ENCODE results near the gene ACSL3.

ACSL3 gene

DNA sequence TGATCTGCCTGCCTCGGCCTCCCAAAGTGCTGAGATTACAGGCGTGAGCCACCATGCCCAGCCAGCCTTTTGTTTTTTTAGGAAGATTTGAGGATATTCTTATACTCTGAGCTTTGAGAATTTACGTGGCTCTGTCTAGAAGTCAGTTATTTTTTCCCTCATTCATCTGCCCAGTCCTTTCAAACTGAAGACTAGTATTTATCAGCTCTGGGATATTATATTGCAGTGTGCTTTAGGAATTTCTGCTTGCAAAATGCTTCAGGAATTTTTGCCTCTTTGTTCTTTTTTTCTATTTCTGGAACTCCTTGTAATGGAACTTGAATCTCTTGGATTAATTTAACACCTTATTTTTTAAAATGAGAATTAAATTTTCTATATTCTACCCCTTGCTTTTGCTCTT, 22.6 kb downstream of the ACSL3 start:
- no peak for DNase-seq

GRCh38 chr2:222884114-222884771, 23.4 kb downstream of the ACSL3 start:
- no peak for DNase-seq

- DNase-seq, result no peak
Observed at GRCh38 chr2:222884805-222885424, 24.1 kb downstream of the ACSL3 start.

DNA sequence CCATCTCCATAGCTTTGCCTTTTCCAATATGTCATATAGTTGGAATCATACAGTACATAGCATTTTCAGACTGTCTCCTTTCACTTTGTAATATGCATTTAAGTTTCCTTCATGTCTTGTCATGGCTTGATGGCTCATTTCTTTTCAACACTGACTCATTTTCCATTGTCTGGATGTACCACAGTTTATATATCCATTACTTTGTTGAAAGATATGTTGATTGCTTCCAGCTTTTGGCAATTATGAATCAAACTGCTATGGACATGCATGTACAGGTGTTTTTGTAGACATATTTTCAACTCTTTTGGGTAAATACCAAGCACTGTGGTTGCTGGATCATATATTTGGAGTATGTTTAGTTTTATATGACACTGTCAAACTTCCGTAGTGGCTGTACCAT, 26.3 kb downstream of the ACSL3 start:
- no peak for DNase-seq

- no peak for DNase-seq
Observed at GRCh38 chr2:222888716-222889115, 27.9 kb downstream of the ACSL3 start.

- no peak for DNase-seq
Observed at GRCh38 chr2:222891890-222892289, 31.1 kb downstream of the ACSL3 start.

- no peak for DNase-seq
Observed at GRCh38 chr2:222892321-222892720, 31.5 kb downstream of the ACSL3 start.

GRCh38 chr2:222892761-222893160, 31.9 kb downstream of the ACSL3 start:
- no peak for DNase-seq

DNA sequence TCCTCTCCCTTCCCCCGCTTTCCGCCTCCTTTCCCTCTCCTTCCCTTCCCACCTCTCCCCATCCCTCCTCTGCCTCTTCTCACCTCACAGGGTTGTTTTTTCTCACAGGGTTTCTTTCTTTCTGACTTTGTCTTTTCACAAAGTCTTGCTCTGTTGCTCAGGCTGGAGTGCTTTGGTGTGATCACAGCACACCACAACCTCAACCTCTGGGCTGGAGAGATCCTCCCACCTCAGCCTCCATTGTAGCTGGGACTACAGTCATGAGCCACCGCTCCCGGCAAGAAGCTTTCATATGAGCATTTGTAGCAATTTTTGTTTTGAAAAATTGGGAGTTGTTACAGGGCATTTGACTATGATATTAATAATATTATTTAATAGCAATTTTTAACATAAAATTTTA, 32.9 kb downstream of the ACSL3 start:
- DNase-seq, result no peak

DNA sequence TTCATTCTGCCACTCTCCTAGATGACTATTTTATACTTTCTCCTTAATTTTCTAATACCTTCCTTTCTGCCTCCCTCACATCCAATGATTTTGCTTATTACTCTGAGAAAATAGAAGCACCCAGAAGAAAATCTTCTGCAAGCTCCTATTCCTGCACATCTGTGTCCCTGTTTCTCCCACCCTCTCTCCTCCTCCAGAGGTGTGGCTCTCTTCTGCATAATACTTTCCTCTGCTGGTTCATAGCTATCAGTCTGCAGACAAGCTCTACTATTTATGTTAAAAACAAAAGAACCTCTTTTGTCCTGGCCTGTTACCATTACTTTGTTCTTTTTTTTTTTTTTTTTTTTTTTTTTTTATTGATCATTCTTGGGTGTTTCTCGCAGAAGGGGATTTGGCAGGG, 34.3 kb downstream of the ACSL3 start:
- DNase-seq, result no peak

DNA sequence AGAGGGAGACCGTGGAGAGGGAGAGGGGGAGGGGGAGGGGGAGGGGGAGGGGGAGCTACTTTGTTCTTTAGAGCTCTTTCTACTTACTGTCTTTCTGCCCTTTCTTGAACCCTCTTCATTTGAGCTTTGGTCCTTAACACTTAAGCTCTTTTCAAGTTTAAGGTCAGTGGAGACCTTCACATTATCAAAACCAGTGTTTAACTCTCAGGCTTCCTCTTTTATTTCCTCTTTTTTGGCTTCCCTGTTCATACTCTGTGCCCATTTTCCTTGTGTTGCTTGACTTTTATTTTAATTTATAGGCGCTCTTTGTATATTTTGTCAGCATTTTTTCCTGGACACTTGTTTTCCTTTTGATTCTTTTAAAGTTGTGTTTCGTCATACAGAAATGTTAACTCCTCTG, 37.1 kb downstream of the ACSL3 start:
- no peak for DNase-seq

GRCh38 chr2:222899413-222900181, 38.8 kb downstream of the ACSL3 start:
- no peak for DNase-seq

GRCh38 chr2:222900354-222900753, 39.5 kb downstream of the ACSL3 start:
- no peak for DNase-seq

DNA sequence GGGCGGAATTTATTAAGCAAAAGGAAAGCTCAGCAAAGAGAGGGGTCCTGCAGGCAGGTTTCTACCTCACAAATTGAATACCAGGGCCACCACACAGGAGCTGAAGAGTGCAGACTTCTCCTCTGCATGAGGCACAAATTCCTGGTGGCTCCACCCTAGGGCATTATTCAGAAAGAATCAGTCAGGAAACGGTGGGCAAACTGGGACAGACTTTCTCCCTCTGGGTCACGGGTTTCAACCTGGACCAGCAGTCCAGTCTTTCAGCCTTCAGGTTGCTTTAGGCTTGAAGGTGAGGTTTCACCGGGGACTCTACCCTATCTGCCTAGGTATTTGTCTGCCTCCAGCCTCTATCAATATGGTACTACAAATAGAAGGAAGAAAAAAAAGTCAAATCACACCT, 41.8 kb downstream of the ACSL3 start:
- DNase-seq, result no peak

- peak; percentile 30 to 51 for DNase-seq
Observed at GRCh38 chr2:222903234-222904220, 42.7 kb downstream of the ACSL3 start.

- DNase-seq, result no peak
Observed at GRCh38 chr2:222904557-222905258, 43.9 kb downstream of the ACSL3 start.

DNA sequence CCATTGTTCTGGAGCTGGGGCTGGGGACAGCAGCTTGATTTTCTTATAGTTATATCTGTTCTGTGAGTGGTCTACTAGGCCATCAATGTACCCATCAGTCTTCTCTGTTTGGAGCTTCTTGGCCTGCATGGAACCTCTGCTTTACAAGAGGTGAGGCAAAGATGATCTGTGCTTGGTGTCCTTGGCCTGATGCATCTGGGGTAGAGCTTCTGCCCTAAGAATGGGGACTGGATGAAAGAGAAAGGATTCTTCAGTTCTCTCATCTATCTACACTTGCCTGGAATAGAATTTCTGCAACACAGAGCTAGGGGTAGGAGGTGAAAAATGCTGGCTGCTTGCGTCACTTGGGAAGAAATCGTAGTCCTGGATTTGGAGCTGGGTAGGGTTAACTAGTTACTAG, 46.2 kb downstream of the ACSL3 start:
- no peak for DNase-seq

GRCh38 chr2:222907790-222908441, 47.1 kb downstream of the ACSL3 start:
- DNase-seq, result no peak

GRCh38 chr2:222909286-222909685, 48.5 kb downstream of the ACSL3 start:
- DNase-seq, result no peak

- peak in 1 of 2 donors; percentile 45 for DNase-seq
Observed at GRCh38 chr2:222912117-222912516, 51.3 kb downstream of the ACSL3 start.

DNA sequence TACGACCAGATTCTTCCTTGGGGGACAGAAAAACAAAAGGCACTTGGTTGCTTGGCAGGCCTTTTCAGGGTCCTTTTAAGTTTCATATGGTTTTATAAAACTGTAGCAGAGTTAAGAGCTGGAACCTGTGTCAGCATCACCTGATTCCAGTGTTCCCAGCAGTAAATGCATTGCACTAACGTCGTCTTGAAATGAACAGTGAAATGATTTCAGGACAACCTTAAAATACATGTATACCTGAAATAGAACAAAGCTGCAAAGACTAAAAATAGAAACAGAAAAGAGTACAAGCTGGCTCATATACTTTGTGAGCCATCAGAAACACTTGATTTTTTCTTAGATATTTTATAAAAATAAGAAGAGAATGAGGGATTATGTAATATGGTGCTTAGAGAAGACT, 51.9 kb downstream of the ACSL3 start:
- DNase-seq, result no peak

Measured in CD4-positive, alpha-beta T cell treated with Interleukin-1 beta for 1 hour (primary cell).